HL-60 (cell line): ENCODE data around the gene MIX23.

ENCODE experiments used
- DNase-seq, 2 experiments: peaks; one replicate each; pipeline ENCODE4 v3.0.0-alpha.2; 2010 to 2020; ENCODE audit warnings: low read depth in 1 of 2, low spot score in 1 of 2
- H3K27ac ChIP-seq: fragments of 250-450 bp; sonication (Bioruptor Pico); replicated peaks from 2 replicates; pipeline ENCODE4 v1.5.1; 2020; ENCODE audit warnings: mild to moderate bottlenecking, moderate library complexity
- H3K27me3 ChIP-seq: fragments of 250-450 bp; sonication (Bioruptor Pico); 2 replicates; pipeline ENCODE4 v1.5.1; 2021; ENCODE audit warnings: mild to moderate bottlenecking, moderate library complexity; ENCODE audit not compliant: insufficient read depth, poor library complexity, severe bottlenecking
- H3K4me3 ChIP-seq: replicated peaks from 2 replicates; pipeline ENCODE4 v1.5.1; 2011; ENCODE audit warnings: mild to moderate bottlenecking, control low read depth, low read length; ENCODE audit not compliant: insufficient read depth
- CTCF ChIP-seq: IDR thresholded peaks from one replicate; pipeline ENCODE4 v1.5.1; 2011; ENCODE audit warnings: low read length, control low read depth, inconsistent platforms; ENCODE audit not compliant: insufficient read depth
- GABPA ChIP-seq: IDR thresholded peaks from 2 replicates; pipeline ENCODE4 v1.6.1; 2012; ENCODE audit warnings: low read depth
- POLR2AphosphoS5 ChIP-seq: IDR thresholded peaks from 2 replicates; pipeline ENCODE4 v1.6.1; 2012; ENCODE audit warnings: low read depth
- REST ChIP-seq: IDR thresholded peaks from 2 replicates; pipeline ENCODE4 v1.6.1; 2012; ENCODE audit warnings: low read depth; ENCODE audit not compliant: insufficient replicate concordance
- SPI1 ChIP-seq: IDR thresholded peaks from 2 replicates; pipeline ENCODE4 v1.6.1; 2012; ENCODE audit warnings: low read depth, mild to moderate bottlenecking, borderline replicate concordance

The MIX23 gene

GRCh38 chr3:122410639-122411038 lies 27.6 kb upstream of the MIX23 start:
- no peak overlapping the region for H3K4me3 ChIP-seq
- no peaks in the 10 kb centered on the region for H3K27me3 ChIP-seq
- H3K27ac ChIP-seq, result no peak overlapping the region
- TF ChIP-seq CTCF, result no peak
- no peak for DNase-seq

GRCh38 chr3:122410111-122410510 lies 27.1 kb upstream of the MIX23 start:
- DNase-seq, result no peak
- H3K4me3 ChIP-seq, result no peak overlapping the region
- H3K27ac ChIP-seq, result peak overlapping the region; percentile 67
- H3K27me3 ChIP-seq, result no peaks in the 10 kb centered on the region
- TF ChIP-seq SPI1 (no peak), REST (no peak), CTCF (no peak), POLR2AphosphoS5 (no peak)

- TF ChIP-seq REST (no peak), POLR2AphosphoS5 (no peak), SPI1 (peak; percentile 30; the same call in 1 of the 2 replicates), CTCF (no peak), GABPA (no peak)
- H3K27me3 ChIP-seq, result no peaks in the 10 kb centered on the region
- DNase-seq, result peak in 1 of 2 experiments; percentile 42
- H3K27ac ChIP-seq, result peak overlapping the region; percentile 67
- H3K4me3 ChIP-seq, result no peak overlapping the region
Measured at GRCh38 chr3:122409446-122409845, 26.4 kb upstream of the MIX23 start.

- Histone ChIP-seq H3K27me3 (no peaks in the 10 kb centered on the region), H3K4me3 (no peak overlapping the region), H3K27ac (no peak overlapping the region)
- TF ChIP-seq SPI1 (no peak), REST (no peak), GABPA (no peak), POLR2AphosphoS5 (no peak), CTCF (no peak)
- DNase-seq, result no peak
Measured at GRCh38 chr3:122407946-122408345, 24.9 kb upstream of the MIX23 start.
